HUES6 (cell line): ENCODE measurements around the gene SMYD3.
"Not testable (repeated sequence)": the region's sequence is repeated elsewhere in the genome, so short reads cannot be mapped to it uniquely, and the experiment has no call there.

Experiments
- H3K27ac ChIP-seq: 2 replicates; pipeline ENCODE4 v1.7.0; 2013; ENCODE audit warnings: low read depth, mild to moderate bottlenecking, low read length, inconsistent platforms
- H3K27me3 ChIP-seq: 2 replicates; pipeline ENCODE4 v1.6.1; 2013; ENCODE audit warnings: low read length; ENCODE audit not compliant: control insufficient read depth, insufficient read depth
- H3K36me3 ChIP-seq: 2 replicates; pipeline ENCODE4 v1.6.1; 2013; ENCODE audit warnings: low read length; ENCODE audit not compliant: control insufficient read depth, insufficient read depth
- H3K4me1 ChIP-seq: 2 replicates; pipeline ENCODE4 v1.6.1; 2013; ENCODE audit warnings: low read length; ENCODE audit not compliant: control insufficient read depth, insufficient read depth
- H3K4me3 ChIP-seq: 2 replicates; pipeline ENCODE4 v1.5.1; 2013; ENCODE audit warnings: low read depth, low read length
- H3K9ac ChIP-seq: one replicate; pipeline ENCODE4 v1.6.1; 2013; ENCODE audit warnings: mild to moderate bottlenecking, low read length
- H3K9me3 ChIP-seq: 2 replicates; pipeline ENCODE4 v1.6.1; 2013; ENCODE audit warnings: low read depth, low read length; ENCODE audit not compliant: control insufficient read depth, insufficient read depth

The SMYD3 gene

DNA sequence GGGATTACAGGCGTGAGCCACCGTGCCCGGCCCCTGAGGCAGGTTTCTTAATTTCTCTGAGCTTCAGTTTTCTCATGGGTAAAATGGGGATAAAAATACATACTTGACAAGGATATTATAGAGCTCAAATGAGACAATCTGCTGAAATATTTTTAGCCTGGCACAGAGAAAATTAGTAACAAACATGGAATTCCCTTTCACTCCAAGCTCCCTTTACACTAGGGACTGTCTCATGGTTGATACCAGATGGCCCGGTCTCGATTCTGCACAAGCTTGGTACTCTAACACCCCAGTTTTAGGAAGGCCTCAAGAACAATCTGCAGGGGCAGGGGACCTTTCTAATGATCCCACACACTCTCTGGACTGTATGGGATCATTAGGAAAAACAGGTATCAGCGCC, 671.7 kb downstream of the SMYD3 start:
- Histone ChIP-seq H3K27ac (no peak overlapping the region), H3K36me3 (no peaks in the 10 kb centered on the region), H3K9ac (no peak overlapping the region), H3K27me3 (no peaks in the 10 kb centered on the region), H3K4me1 (peaks cover 10% of the 10 kb centered on the region; the same call in 1 of the 2 replicates), H3K4me3 (no peak overlapping the region), H3K9me3 (no peaks in the 10 kb centered on the region)

DNA sequence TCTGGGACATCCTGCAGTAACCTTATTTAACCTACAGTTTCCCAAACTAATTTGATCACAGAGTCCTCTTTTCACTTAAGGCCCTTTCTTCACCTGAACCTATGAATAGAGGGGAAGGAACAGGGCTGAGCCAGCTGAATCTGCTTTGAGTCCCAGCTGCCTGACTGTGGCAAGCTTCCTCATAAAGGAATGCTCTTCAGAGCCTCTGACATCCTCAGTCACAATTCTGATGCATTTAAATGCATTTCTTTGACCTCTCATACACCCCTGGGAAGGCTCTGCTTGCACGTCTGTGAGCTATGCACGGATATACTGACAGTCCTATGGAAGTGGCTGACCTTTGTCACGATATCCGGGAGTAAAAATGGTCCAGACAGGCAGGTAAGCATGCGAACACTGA, 673.1 kb downstream of the SMYD3 start:
- no peaks in the 10 kb centered on the region for H3K36me3 ChIP-seq
- peaks cover 10% of the 10 kb centered on the region; the same call in 1 of the 2 replicates for H3K4me1 ChIP-seq
- H3K9ac ChIP-seq, result no peak overlapping the region
- no peak overlapping the region for H3K27ac ChIP-seq
- H3K27me3 ChIP-seq, result no peaks in the 10 kb centered on the region
- no peak overlapping the region for H3K4me3 ChIP-seq
- H3K9me3 ChIP-seq, result no peaks in the 10 kb centered on the region

DNA sequence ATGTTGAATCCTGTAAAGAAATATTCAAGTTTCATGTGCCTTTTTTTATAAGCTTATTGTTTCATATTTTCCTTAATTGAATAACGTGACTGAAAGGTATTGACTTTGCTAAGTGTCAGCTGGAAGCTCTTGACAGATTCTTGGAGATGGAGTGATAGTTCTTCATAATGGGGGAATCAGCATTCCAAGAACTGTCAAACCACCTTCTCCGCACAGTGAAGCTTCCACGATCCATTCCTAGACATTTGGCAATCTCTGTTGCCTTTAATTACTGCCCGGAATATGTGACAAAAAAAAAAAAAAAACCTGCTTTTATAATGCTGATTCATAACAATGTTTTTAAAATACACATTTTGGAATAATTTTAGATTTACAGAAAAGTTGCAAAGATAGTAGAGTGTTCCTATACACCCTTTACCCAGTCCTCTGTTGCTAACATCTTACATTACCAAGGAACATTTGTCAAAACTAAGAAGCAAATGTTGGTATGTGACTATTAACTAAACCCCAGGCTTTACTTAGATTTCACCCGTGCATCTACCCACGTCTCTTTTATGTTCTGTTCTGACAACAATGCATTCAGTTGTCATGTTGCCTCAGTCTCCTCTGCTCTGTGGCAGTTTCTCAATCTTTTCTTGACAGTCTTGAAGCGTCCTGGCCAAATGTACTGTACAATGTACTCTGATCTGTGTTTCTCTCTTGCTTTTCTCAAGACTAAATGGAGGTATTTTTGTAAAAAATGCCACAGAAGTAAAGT, 674.1 kb downstream of the SMYD3 start:
- Histone ChIP-seq H3K36me3 (no peaks in the 10 kb centered on the region), H3K4me1 (peaks cover 7% of the 10 kb centered on the region; the same call in 1 of the 2 replicates), H3K9me3 (no peaks in the 10 kb centered on the region), H3K27me3 (no peaks in the 10 kb centered on the region), H3K4me3 (no peak overlapping the region), H3K9ac (no peak overlapping the region), H3K27ac (no peak overlapping the region)

DNA sequence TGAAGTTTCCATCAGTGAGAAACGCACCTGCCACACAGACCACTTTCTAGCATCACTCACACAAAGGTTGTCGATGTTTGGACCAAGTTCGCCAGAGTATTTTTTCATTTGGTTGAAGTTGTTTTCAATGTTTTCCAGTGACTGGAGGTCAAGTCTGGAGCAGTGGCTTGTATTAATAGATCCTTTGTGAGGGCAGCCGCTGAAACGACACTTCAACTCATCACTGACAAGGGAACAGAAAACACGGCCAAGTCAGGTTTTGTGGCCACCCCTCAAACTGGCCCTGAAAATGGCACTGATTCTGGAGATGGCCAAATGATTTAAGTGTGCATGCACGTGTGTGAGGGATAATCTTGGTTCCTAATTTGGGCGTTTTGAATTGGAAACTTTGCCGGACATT, 675.6 kb downstream of the SMYD3 start:
- no peaks in the 10 kb centered on the region for H3K36me3 ChIP-seq
- H3K27ac ChIP-seq, result no peak overlapping the region
- no peak overlapping the region for H3K9ac ChIP-seq
- H3K4me3 ChIP-seq, result no peak overlapping the region
- H3K27me3 ChIP-seq, result no peaks in the 10 kb centered on the region
- no peaks in the 10 kb centered on the region for H3K9me3 ChIP-seq
- H3K4me1 ChIP-seq, result no peaks in the 10 kb centered on the region

DNA sequence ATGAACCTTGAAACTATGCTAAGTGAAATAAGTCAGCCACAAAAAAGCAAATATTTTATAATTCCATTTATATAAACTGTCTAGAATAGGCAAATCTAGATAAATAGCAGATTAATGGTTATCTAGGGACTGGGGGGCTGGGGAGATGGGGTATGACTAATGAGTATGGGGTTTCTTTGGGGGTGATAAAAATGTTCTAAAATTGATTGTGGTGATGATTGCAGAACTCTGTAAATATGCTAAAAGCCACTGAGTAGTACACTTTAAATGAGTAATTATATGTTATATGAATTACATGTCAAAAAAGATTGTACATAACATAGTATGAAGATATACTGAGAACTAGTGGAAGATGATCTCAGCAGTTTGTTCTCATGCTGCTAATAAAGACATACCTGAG, 677.3 kb downstream of the SMYD3 start:
- no peaks in the 10 kb centered on the region for H3K36me3 ChIP-seq
- no peaks in the 10 kb centered on the region for H3K9me3 ChIP-seq
- H3K9ac ChIP-seq, result no peak overlapping the region
- no peak overlapping the region for H3K27ac ChIP-seq
- no peak overlapping the region for H3K4me3 ChIP-seq
- H3K27me3 ChIP-seq, result no peaks in the 10 kb centered on the region
- no peaks in the 10 kb centered on the region for H3K4me1 ChIP-seq

DNA sequence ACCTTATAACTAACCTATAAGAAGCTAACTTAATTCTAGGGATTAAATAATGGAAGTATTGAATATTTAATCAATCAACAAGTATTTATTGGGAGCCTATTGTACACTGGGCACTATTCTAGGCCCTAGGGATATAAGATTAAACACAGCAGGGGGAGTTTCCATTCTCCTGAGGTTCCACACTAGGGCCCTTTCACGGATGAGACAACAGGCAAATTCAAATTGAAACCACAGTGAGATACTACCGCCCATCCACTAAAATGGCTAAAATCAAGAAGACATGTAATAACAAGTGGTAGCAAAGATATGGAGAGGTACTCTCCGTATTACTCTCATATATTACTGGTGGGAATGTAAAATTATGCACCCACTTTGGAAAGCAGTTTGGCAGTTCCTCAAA, 677.9 kb downstream of the SMYD3 start:
- Histone ChIP-seq H3K36me3 (no peaks in the 10 kb centered on the region), H3K4me3 (no peak overlapping the region), H3K4me1 (no peaks in the 10 kb centered on the region), H3K27me3 (no peaks in the 10 kb centered on the region), H3K27ac (no peak overlapping the region), H3K9me3 (no peaks in the 10 kb centered on the region), H3K9ac (no peak overlapping the region)

DNA sequence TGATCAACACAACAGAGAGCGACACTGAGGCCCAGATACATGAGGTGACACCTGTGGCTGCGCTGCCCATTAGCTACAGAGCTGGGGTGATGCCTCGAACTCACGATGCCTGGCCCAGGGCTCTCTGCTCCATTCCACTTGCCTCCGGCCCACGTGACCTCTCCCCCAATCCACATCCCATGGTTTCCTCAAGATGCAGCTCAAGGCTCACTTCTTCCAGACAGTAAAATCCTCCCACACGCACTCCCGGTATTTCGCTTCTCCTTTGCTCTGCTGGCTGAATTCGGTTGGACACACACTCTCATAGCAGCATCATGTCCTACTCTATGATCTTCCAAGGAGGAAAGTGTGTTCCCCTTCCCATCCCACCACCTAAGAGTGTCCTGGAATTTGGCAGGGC, 679.8 kb downstream of the SMYD3 start:
- no peak overlapping the region for H3K27ac ChIP-seq
- H3K27me3 ChIP-seq, result no peaks in the 10 kb centered on the region
- H3K36me3 ChIP-seq, result no peaks in the 10 kb centered on the region
- no peak overlapping the region for H3K4me3 ChIP-seq
- H3K4me1 ChIP-seq, result no peaks in the 10 kb centered on the region
- no peak overlapping the region for H3K9ac ChIP-seq
- H3K9me3 ChIP-seq, result no peaks in the 10 kb centered on the region

DNA sequence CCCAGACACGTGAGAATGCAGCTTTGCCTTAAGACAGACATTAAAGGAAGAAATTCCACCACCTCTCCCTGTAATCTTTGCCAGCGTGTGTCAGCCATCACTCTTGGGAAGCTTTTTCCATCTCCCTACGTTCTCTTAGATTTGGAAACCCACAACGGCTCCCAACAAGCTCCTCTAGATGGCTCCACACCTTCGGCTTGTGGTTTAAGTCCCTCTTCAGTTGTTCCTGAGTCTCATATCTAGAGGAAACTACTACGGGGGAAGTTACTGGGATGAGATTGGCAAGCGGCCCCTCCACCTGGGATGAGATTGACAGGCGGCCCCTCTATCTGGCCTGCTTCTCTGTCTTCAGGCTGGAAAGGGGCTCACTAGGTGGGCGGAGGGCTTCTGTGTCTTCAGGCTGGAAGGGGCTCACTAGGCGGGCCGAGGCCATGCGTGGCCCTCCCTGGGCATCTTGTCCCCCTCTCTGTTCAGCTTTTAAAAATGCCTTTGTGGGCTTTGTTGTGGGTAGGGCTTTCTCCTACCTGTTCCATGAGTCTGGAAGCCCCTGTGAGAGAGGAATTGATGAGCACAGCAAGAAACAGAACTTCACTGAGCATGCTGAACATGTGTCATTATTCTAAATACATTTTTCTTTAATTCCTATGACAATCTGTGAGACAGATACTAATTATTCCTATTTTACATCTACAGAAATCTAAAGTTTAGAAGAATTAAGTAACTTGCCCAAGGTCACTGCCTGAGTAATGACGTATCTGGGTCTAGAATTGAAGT, 681.8 kb downstream of the SMYD3 start:
- H3K27ac ChIP-seq, result no peak overlapping the region
- no peaks in the 10 kb centered on the region for H3K9me3 ChIP-seq
- no peaks in the 10 kb centered on the region for H3K27me3 ChIP-seq
- H3K9ac ChIP-seq, result no peak overlapping the region
- H3K36me3 ChIP-seq, result no peaks in the 10 kb centered on the region
- no peak overlapping the region for H3K4me3 ChIP-seq
- H3K4me1 ChIP-seq, result no peaks in the 10 kb centered on the region

DNA sequence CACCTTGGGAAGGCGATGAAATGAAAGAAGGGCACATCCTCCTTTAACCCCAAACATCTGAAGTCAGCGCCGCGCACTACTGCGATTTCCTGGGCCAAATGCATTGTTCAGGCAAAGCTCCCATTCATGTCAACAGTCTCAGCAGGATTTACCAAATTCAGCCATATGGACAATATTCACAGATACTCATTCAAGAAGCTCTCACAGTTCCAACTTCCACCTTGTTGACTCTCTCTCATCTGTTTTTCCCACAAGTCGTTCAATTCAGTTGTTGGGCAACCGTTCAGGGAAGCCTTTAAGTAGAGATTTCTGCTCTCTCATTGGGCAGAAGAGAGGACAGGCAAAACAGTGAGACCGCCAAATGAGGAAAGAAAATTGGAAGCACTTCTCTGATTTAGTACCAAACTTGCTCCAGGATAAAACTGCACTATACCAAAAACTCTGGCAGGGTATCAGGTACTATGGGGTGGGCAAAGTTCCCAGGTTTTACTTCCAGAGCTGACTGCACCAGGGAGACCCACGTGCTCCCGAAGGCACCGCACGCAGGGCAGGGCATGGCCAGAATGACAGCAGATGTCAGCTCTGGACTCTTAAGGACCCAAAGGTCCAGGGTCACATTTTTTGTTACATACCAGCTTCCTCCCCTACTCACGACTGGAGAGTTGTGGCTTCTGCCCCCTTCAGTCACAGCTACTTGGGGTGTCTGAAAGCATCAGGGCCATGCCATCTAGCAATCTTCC, 683.5 kb downstream of the SMYD3 start:
- H3K36me3 ChIP-seq, result no peaks in the 10 kb centered on the region
- H3K4me3 ChIP-seq, result no peak overlapping the region
- no peaks in the 10 kb centered on the region for H3K9me3 ChIP-seq
- no peak overlapping the region for H3K27ac ChIP-seq
- H3K27me3 ChIP-seq, result no peaks in the 10 kb centered on the region
- no peaks in the 10 kb centered on the region for H3K4me1 ChIP-seq
- no peak overlapping the region for H3K9ac ChIP-seq

DNA sequence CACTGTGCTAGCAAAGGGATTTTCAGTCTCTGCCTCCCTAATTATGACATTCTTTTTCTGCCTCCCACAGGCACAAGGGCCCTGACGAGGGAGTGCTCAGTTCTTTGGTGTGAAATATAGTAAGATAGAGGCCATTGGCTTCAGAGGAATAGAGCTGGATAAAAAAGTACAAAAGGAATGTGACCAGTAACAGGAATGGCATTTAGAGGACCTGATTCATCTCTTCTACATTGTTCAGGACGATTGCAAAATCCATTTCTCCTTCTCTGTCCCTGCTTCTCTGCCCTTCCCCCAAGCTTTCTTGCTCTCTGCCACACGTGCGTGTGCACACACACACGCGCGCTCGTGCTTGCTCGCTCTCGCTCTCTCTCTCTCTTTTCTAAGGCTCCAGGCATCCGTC, 684.1 kb downstream of the SMYD3 start:
- no peak overlapping the region for H3K4me3 ChIP-seq
- H3K9me3 ChIP-seq, result no peaks in the 10 kb centered on the region
- no peaks in the 10 kb centered on the region for H3K4me1 ChIP-seq
- H3K36me3 ChIP-seq, result no peaks in the 10 kb centered on the region
- H3K27ac ChIP-seq, result no peak overlapping the region
- H3K9ac ChIP-seq, result no peak overlapping the region
- no peaks in the 10 kb centered on the region for H3K27me3 ChIP-seq

DNA sequence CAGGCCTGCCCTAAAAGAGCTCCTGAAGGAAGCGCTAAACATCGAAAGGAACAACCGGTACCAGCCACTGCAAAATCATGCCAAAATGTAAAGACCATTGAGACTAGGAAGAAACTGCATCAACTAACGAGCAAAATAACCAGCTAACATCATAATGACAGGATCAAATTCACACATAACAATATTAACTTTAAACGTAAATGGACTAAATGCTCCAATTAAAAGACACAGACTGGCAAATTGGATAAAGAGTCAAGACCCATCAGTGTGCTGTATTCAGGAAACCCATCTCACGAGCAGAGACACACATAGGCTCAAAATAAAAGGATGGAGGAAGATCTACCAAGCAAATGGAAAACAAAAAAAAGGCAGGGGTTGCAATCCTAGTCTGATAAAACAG, 688.7 kb downstream of the SMYD3 start:
- not testable (repeated sequence) for H3K27me3 ChIP-seq, H3K27ac ChIP-seq, H3K36me3 ChIP-seq, H3K9ac ChIP-seq, H3K4me3 ChIP-seq, H3K4me1 ChIP-seq, H3K9me3 ChIP-seq
